ENCODE data around the gene SIK3.

SIK3 gene

DNA sequence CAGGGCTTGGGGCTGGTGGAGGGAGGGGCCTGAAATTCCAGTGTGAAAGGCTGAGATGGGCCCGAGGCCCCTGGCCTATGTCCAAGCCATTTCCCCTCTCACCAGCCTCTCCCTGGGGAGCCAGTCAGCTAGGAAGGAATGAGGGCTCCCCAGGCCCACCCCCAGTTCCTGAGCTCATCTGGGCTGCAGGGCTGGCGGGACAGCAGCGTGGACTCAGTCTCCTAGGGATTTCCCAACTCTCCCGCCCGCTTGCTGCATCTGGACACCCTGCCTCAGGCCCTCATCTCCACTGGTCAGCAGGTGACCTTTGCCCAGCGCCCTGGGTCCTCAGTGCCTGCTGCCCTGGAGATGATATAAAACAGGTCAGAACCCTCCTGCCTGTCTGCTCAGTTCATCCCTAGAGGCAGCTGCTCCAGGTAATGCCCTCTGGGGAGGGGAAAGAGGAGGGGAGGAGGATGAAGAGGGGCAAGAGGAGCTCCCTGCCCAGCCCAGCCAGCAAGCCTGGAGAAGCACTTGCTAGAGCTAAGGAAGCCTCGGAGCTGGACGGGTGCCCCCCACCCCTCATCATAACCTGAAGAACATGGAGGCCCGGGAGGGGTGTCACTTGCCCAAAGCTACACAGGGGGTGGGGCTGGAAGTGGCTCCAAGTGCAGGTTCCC is 268.6 kb downstream of the SIK3 start, which contains the start of gene APOC3:
Gene APOC3, plus strand, starts transcription at position 383 of the 659 bp plus-strand sequence. CDS start 676 bp downstream, outside the sequence.
- DNase-seq (ENCODE audit: low read depth, low spot score) = no peak

GRCh38 chr11:116828632-116829524 is 269.4 kb downstream of the SIK3 start:
- DNase-seq (ENCODE audit: low read depth, low spot score) = no peak
- Histone ChIP-seq H3K4me1 (ENCODE audit: control insufficient read depth, insufficient read depth, low read length) (no peaks in the 10 kb centered on the region; the same call in 1 of the 2 replicates), H3K36me3 (ENCODE audit: control insufficient read depth, insufficient read depth, low read length) (no peaks in the 10 kb centered on the region), H3K27me3 (ENCODE audit: control insufficient read depth, insufficient read depth, low read length) (no peaks in the 10 kb centered on the region), H3K4me3 (ENCODE audit: low read length) (no peak overlapping the region), H3K27ac (ENCODE audit: low read length) (no peak overlapping the region), H3K9me3 (ENCODE audit: control insufficient read depth, insufficient read depth, low read length) (no peaks in the 10 kb centered on the region)
- WGBS (ENCODE audit: insufficient coverage, insufficient read length) = no CpG with 5 or more reads among the region's 16 CpGs

More for the DNA sequence above, 268.6 kb downstream of the SIK3 start, which contains the start of gene APOC3:
- no peak within 1 kb of the TSS for H3K4me3 ChIP-seq (ENCODE audit: low read length)
- no peaks in the 10 kb centered on the region for H3K36me3 ChIP-seq (ENCODE audit: control insufficient read depth, insufficient read depth, low read length)
- H3K4me1 ChIP-seq (ENCODE audit: control insufficient read depth, insufficient read depth, low read length) = no peaks in the 10 kb centered on the region; the same call in 1 of the 2 replicates
- H3K27me3 ChIP-seq (ENCODE audit: control insufficient read depth, insufficient read depth, low read length) = no peaks in the 10 kb centered on the region
- H3K9me3 ChIP-seq (ENCODE audit: control insufficient read depth, insufficient read depth, low read length) = no peaks in the 10 kb centered on the region
- no CpG with 5 or more reads among the region's 9 CpGs for WGBS (ENCODE audit: insufficient coverage, insufficient read length)
- H3K27ac ChIP-seq (ENCODE audit: low read length) = no peak within 1 kb of the TSS

DNA sequence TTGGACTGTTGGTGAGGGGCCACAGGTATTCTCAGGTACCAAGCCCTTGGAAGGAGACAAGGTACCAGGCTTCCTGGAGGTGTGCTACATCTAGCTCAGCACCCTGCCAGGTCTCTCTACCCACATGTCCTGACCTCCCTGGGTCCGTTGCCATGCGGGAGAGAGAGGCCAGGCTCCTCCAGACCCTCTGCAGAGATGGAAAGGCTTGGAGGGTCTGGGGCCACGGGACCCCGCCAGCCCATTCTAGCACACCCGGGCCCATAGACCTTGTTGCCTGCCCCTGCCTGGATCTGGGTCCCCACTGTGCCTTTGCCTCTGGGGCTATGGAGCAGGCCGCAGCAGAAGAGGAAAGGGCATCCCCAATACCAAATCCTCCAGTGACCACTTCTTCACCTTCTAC is 270.8 kb downstream of the SIK3 start:
- Histone ChIP-seq H3K9me3 (ENCODE audit: control insufficient read depth, insufficient read depth, low read length) (no peaks in the 10 kb centered on the region), H3K27ac (ENCODE audit: low read length) (no peak overlapping the region), H3K4me3 (ENCODE audit: low read length) (no peak overlapping the region), H3K36me3 (ENCODE audit: control insufficient read depth, insufficient read depth, low read length) (no peaks in the 10 kb centered on the region), H3K27me3 (ENCODE audit: control insufficient read depth, insufficient read depth, low read length) (no peaks in the 10 kb centered on the region), H3K4me1 (ENCODE audit: control insufficient read depth, insufficient read depth, low read length) (no peaks in the 10 kb centered on the region; the same call in 1 of the 2 replicates)
- no CpG with 5 or more reads among the region's 6 CpGs for WGBS (ENCODE audit: insufficient coverage, insufficient read length)
- no peak for DNase-seq (ENCODE audit: low read depth, low spot score)

- Histone ChIP-seq H3K27ac (ENCODE audit: low read length) (no peak overlapping the region), H3K4me3 (ENCODE audit: low read length) (no peak overlapping the region), H3K36me3 (ENCODE audit: control insufficient read depth, insufficient read depth, low read length) (no peaks in the 10 kb centered on the region), H3K4me1 (ENCODE audit: control insufficient read depth, insufficient read depth, low read length) (no peaks in the 10 kb centered on the region; the same call in 1 of the 2 replicates), H3K27me3 (ENCODE audit: control insufficient read depth, insufficient read depth, low read length) (no peaks in the 10 kb centered on the region), H3K9me3 (ENCODE audit: control insufficient read depth, insufficient read depth, low read length) (no peaks in the 10 kb centered on the region)
- no CpG with 5 or more reads among the region's 9 CpGs for WGBS (ENCODE audit: insufficient coverage, insufficient read length)
- no peak for DNase-seq (ENCODE audit: low read depth, low spot score)
Observed at GRCh38 chr11:116826751-116827431, 271.3 kb downstream of the SIK3 start.

GRCh38 chr11:116825854-116826750 is 272.1 kb downstream of the SIK3 start:
- H3K9me3 ChIP-seq (ENCODE audit: control insufficient read depth, insufficient read depth, low read length) = no peaks in the 10 kb centered on the region
- H3K27ac ChIP-seq (ENCODE audit: low read length) = no peak overlapping the region
- no peaks in the 10 kb centered on the region for H3K36me3 ChIP-seq (ENCODE audit: control insufficient read depth, insufficient read depth, low read length)
- WGBS (ENCODE audit: insufficient coverage, insufficient read length) = no CpG with 5 or more reads among the region's 22 CpGs
- H3K4me1 ChIP-seq (ENCODE audit: control insufficient read depth, insufficient read depth, low read length) = no peaks in the 10 kb centered on the region; the same call in 1 of the 2 replicates
- no peaks in the 10 kb centered on the region for H3K27me3 ChIP-seq (ENCODE audit: control insufficient read depth, insufficient read depth, low read length)
- no peak for DNase-seq (ENCODE audit: low read depth, low spot score)
- H3K4me3 ChIP-seq (ENCODE audit: low read length) = no peak overlapping the region

GRCh38 chr11:116825434-116825833 is 272.8 kb downstream of the SIK3 start:
- Histone ChIP-seq H3K27ac (ENCODE audit: low read length) (no peak overlapping the region), H3K4me3 (ENCODE audit: low read length) (no peak overlapping the region), H3K27me3 (ENCODE audit: control insufficient read depth, insufficient read depth, low read length) (no peaks in the 10 kb centered on the region), H3K9me3 (ENCODE audit: control insufficient read depth, insufficient read depth, low read length) (no peaks in the 10 kb centered on the region), H3K36me3 (ENCODE audit: control insufficient read depth, insufficient read depth, low read length) (no peaks in the 10 kb centered on the region), H3K4me1 (ENCODE audit: control insufficient read depth, insufficient read depth, low read length) (no peaks in the 10 kb centered on the region; the same call in 1 of the 2 replicates)
- no CpG with 5 or more reads among the region's 5 CpGs for WGBS (ENCODE audit: insufficient coverage, insufficient read length)
- no peak for DNase-seq (ENCODE audit: low read depth, low spot score)

GRCh38 chr11:116823031-116823843 is 275.0 kb downstream of the SIK3 start, which contains the start of gene APOA4:
Gene APOA4, minus strand, starts transcription at chr11:116823304. Its CDS starts 113 bp downstream, at chr11:116823191.
- H3K9me3 ChIP-seq (ENCODE audit: control insufficient read depth, insufficient read depth, low read length) = no peaks in the 10 kb centered on the region
- H3K36me3 ChIP-seq (ENCODE audit: control insufficient read depth, insufficient read depth, low read length) = no peaks in the 10 kb centered on the region
- H3K4me3 ChIP-seq (ENCODE audit: low read length) = no peak within 1 kb of the TSS
- no peak within 1 kb of the TSS for H3K27ac ChIP-seq (ENCODE audit: low read length)
- H3K4me1 ChIP-seq (ENCODE audit: control insufficient read depth, insufficient read depth, low read length) = no peaks in the 10 kb centered on the region; the same call in 1 of the 2 replicates
- DNase-seq (ENCODE audit: low read depth, low spot score) = no peak
- WGBS (ENCODE audit: insufficient coverage, insufficient read length) = no CpG with 5 or more reads among the region's 16 CpGs
- H3K27me3 ChIP-seq (ENCODE audit: control insufficient read depth, insufficient read depth, low read length) = no peaks in the 10 kb centered on the region

DNA sequence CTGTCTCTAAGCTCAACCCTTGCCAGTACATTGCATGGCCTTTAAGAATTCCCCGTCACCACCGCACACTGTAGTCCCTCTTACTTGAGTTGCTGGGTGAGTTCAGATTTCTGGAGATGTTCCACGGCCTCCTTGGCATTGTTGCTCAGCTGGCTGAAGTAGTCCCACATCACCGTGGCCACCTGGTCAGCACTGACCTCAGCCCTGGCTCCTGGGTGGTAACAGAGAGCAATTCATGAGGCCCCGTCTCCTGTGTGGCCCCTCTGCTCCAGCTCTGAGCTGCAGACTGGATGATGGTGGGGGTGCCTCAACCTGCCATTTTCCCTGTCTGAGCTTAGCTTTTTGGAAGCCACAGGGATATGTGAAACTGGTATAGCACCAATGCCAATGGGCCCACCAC is 275.7 kb downstream of the SIK3 start:
- Histone ChIP-seq H3K27me3 (ENCODE audit: control insufficient read depth, insufficient read depth, low read length) (no peaks in the 10 kb centered on the region), H3K9me3 (ENCODE audit: control insufficient read depth, insufficient read depth, low read length) (no peaks in the 10 kb centered on the region), H3K27ac (ENCODE audit: low read length) (no peak overlapping the region), H3K36me3 (ENCODE audit: control insufficient read depth, insufficient read depth, low read length) (no peaks in the 10 kb centered on the region), H3K4me1 (ENCODE audit: control insufficient read depth, insufficient read depth, low read length) (no peaks in the 10 kb centered on the region; the same call in 1 of the 2 replicates), H3K4me3 (ENCODE audit: low read length) (no peak overlapping the region)
- WGBS (ENCODE audit: insufficient coverage, insufficient read length) = no CpG with 5 or more reads among the region's 5 CpGs
- DNase-seq (ENCODE audit: low read depth, low spot score) = no peak
